HepG2 (cell line): ENCODE data around the gene EFCAB8. TPM values are rescaled to one million over a fixed set of nuclear protein-coding genes. Genes with fewer than 3 reads are reported as not detected.

Experiments
- ATAC-seq: fragments of 200-7000 bp; cut with Tn5 transposase; 3 replicates; pipeline ENCODE4 v1.9.1; 2020; ENCODE audit warnings: mild to moderate bottlenecking, moderate library complexity
- BruUV-seq: library from RNA; stranded (reverse); fragments of 400-500 nt; replicated peaks from 2 replicates; lab custom pipeline; 2021; lab: Mats Ljungman, UMichigan
- CTCF ChIA-PET: fragments of 300-600 bp; formaldehyde crosslinking; extraction: SDS; loops from one replicate; lab custom pipeline; 2021; ENCODE audit warnings: low total read pairs, inconsistent platforms, low intra/inter-chr PET ratio; lab: Yijun Ruan, JAX
- POLR2A ChIA-PET: fragments of 350-600 bp; sonication (Branson Sonifier 250); formaldehyde crosslinking; loops from one replicate; lab custom pipeline; 2020; ENCODE audit warnings: antibody characterized with exemption, inconsistent platforms; lab: Yijun Ruan, JAX
- DNase-seq: peaks from one replicate; pipeline ENCODE4 v3.0.0-alpha.2; 2015; ENCODE audit warnings: low spot score
- FAIRE-seq: peaks from 3 replicates; lab custom pipeline; 2011; peaks lifted over from hg19 to GRCh38; lab: Jason Lieb, UNC
- H2AFZ ChIP-seq: one replicate; pipeline ENCODE4 v1.6.1; 2011; ENCODE audit warnings: low read length, inconsistent platforms
- H3K27ac ChIP-seq: fragments of 300-600 bp; 3 replicates; pipeline ENCODE4 v1.8.0; 2011; ENCODE audit warnings: mixed run types, mild to moderate bottlenecking, mixed read lengths, low read length, inconsistent platforms; ENCODE audit not compliant: insufficient read depth; ENCODE audit errors: extremely low read length
- H3K27me3 ChIP-seq, 2 experiments: fragments of 200-600 bp in 1 of 2; 2 replicates in 1 of 2; 3 replicates in 1 of 2; pipeline versions ENCODE4 v1.6.0 to v1.8.0; 2011; ENCODE audit warnings: low read length in 2 of 2, mild to moderate bottlenecking in 2 of 2, moderate library complexity in 2 of 2, inconsistent platforms in 1 of 2; ENCODE audit not compliant: insufficient read depth in 2 of 2, control insufficient read depth in 1 of 2
- H3K36me3 ChIP-seq, 2 experiments: fragments of 200-600 bp in 1 of 2; replicated peaks in 1 of 2; 2 replicates in 1 of 2; 3 replicates in 1 of 2; pipeline versions ENCODE4 v1.5.1 to v1.8.0; 2011; ENCODE audit warnings: low read length in 2 of 2, inconsistent platforms in 1 of 2; ENCODE audit not compliant: insufficient read depth in 2 of 2, control insufficient read depth in 1 of 2
- H3K4me1 ChIP-seq: 2 replicates; pipeline ENCODE4 v1.5.1; 2012; ENCODE audit warnings: low read length, inconsistent platforms; ENCODE audit not compliant: insufficient read depth
- H3K4me2 ChIP-seq: 2 replicates; pipeline ENCODE4 v1.6.0; 2011; ENCODE audit warnings: low read depth, low read length, inconsistent platforms
- H3K4me3 ChIP-seq, 3 experiments: fragments of 200-600 bp in 1 of 3; sonication (generic), shearing (Covaris generic) in 1 of 3; replicated peaks in 1 of 3; 2 replicates each; pipeline ENCODE4 v1.5.1; 2011 to 2016; ENCODE audit warnings: low read length in 3 of 3, inconsistent platforms in 2 of 3, low read depth in 2 of 3, mild to moderate bottlenecking in 2 of 3, control low read depth in 1 of 3, mixed read lengths in 1 of 3; ENCODE audit not compliant: insufficient read depth in 1 of 3
- H3K79me2 ChIP-seq: one replicate; pipeline ENCODE4 v1.6.1; 2011; ENCODE audit warnings: low read length, inconsistent platforms; ENCODE audit not compliant: insufficient read depth
- H3K9ac ChIP-seq: 2 replicates; pipeline ENCODE4 v1.6.0; 2011; ENCODE audit warnings: mild to moderate bottlenecking, low read depth, low read length, inconsistent platforms; ENCODE audit not compliant: insufficient read depth
- H3K9me3 ChIP-seq: 2 replicates; pipeline ENCODE4 v1.5.1; 2012; ENCODE audit warnings: mild to moderate bottlenecking, low read length
- H4K20me1 ChIP-seq: 2 replicates; pipeline ENCODE4 v1.6.0; 2011; ENCODE audit warnings: inconsistent platforms, mild to moderate bottlenecking, low read length, moderate library complexity; ENCODE audit not compliant: insufficient read depth
- ARID2 ChIP-seq: sonication (generic); formaldehyde crosslinking; IDR thresholded peaks from 2 replicates; pipeline ENCODE4 v1.8.1; 2022; ENCODE audit warnings: mild to moderate bottlenecking, missing genetic modification reagents, borderline replicate concordance
- NR2F6 ChIP-seq, 2 experiments: IDR thresholded peaks; 2 replicates each; pipeline ENCODE4 v1.6.1; 2016; ENCODE audit warnings: antibody characterized with exemption in 1 of 2, mild to moderate bottlenecking in 1 of 2
- PPARG ChIP-seq: conservative IDR thresholded peaks from 2 replicates; pipeline ENCODE4 v1.6.1; 2016; ENCODE audit warnings: missing biosample characterization, missing genetic modification reagents
- RARG ChIP-seq: sonication (generic); formaldehyde crosslinking; IDR thresholded peaks from 2 replicates; pipeline ENCODE4 v1.4.0; 2020; ENCODE audit warnings: low read depth, mild to moderate bottlenecking, missing genetic modification reagents
- RXRA ChIP-seq: sonication (generic); formaldehyde crosslinking; IDR thresholded peaks from 2 replicates; pipeline ENCODE4 v1.5.1; 2020; ENCODE audit warnings: missing genetic modification reagents
- SMAD9 ChIP-seq: sonication (generic); formaldehyde crosslinking; IDR thresholded peaks from 2 replicates; pipeline ENCODE4 v1.5.1; 2020; ENCODE audit warnings: mild to moderate bottlenecking, missing genetic modification reagents
- U2AF2 ChIP-seq: fragments of 200-400 bp; formaldehyde crosslinking; IDR thresholded peaks from 2 replicates; pipeline ENCODE4 v1.6.1; 2017; ENCODE audit warnings: low read depth, mild to moderate bottlenecking, low read length
- ZFP37 ChIP-seq: sonication (generic); formaldehyde crosslinking; IDR thresholded peaks from 2 replicates; pipeline ENCODE4 v1.4.0; 2020; ENCODE audit warnings: missing genetic modification reagents, borderline replicate concordance
- ZNF234 ChIP-seq: sonication (generic); formaldehyde crosslinking; conservative IDR thresholded peaks from 2 replicates; pipeline ENCODE4 v1.5.1; 2020; ENCODE audit warnings: mild to moderate bottlenecking, missing genetic modification reagents
- ZNF468 ChIP-seq: sonication (generic); formaldehyde crosslinking; IDR thresholded peaks from 2 replicates; pipeline ENCODE4 v1.8.0; 2022; ENCODE audit warnings: mild to moderate bottlenecking, moderate library complexity, missing genetic modification reagents
- ZNF720 ChIP-seq: sonication (generic); formaldehyde crosslinking; IDR thresholded peaks from 2 replicates; pipeline ENCODE4 v1.4.0; 2020; ENCODE audit warnings: missing genetic modification reagents
- WGBS: methylation state at CpG from one replicate; pipeline ENCODE4 v1.1.6; 2017; ENCODE audit warnings: low lambda C conversion rate; 5-methylcytosine and 5-hydroxymethylcytosine counted together
- in situ Hi-C: cut with HindIII; loops from 2 replicates; pipeline ENCODE4 v1.10.0; 2017; ENCODE audit warnings: low pct_unique_long_range_greater_than_20kb; ENCODE audit not compliant: extremely low pct_ligation_motif_present
- intact Hi-C: fragments of 100-400 bp; cut with micrococcal nuclease; formaldehyde crosslinking; loops from one replicate; pipeline ENCODE4 v1.10.0; 2022; ENCODE audit not compliant: unreplicated experiment
- polyA plus RNA-seq, 8 experiments: library from polyadenylated mRNA; depleted of rRNA in 3 of 8; stranded (reverse) in 7 of 8; unstranded in 1 of 8; fragments of >200 nt; fragmentation: Illumina TruSeq in 4 of 8; extraction: Trizol in 4 of 8; gene quantifications; 2 replicates each; pipeline versions ENCODE4 v1.2.1 to v1.2.3, GENCODE V29; 2011 to 2016; ENCODE audit warnings: low read depth in 4 of 8, missing spikeins in 1 of 8, mixed read lengths in 1 of 8; ENCODE audit not compliant: insufficient read depth in 1 of 8
- total RNA-seq, 5 experiments: library from RNA; depleted of rRNA; stranded (reverse); fragments of >200 nt; fragmentation: Illumina TruSeq; extraction: Trizol; gene quantifications; 2 replicates each; pipeline ENCODE4 v1.2.3, GENCODE V29; 2016; ENCODE audit warnings: low read depth in 1 of 5
- TF ChIP-seq, protein P1 (sequence below): sonication (generic); formaldehyde crosslinking; IDR thresholded peaks from 2 replicates; pipeline ENCODE4 v1.4.0; 2020; ENCODE audit warnings: missing genetic modification reagents
- TF ChIP-seq, protein P2 (sequence below): sonication (generic); formaldehyde crosslinking; IDR thresholded peaks from one replicate; pipeline ENCODE4 v1.5.1; 2020; ENCODE audit warnings: mild to moderate bottlenecking, missing genetic modification reagents; ENCODE audit errors: not compliant biosample characterization

The EFCAB8 gene
- total and polyA plus RNA-seq, 2 of the 13 experiments (the other 11 are each of a cell fraction or from before 2014, with no cell fraction given), result 0.15 to 0.22 TPM

DNA sequence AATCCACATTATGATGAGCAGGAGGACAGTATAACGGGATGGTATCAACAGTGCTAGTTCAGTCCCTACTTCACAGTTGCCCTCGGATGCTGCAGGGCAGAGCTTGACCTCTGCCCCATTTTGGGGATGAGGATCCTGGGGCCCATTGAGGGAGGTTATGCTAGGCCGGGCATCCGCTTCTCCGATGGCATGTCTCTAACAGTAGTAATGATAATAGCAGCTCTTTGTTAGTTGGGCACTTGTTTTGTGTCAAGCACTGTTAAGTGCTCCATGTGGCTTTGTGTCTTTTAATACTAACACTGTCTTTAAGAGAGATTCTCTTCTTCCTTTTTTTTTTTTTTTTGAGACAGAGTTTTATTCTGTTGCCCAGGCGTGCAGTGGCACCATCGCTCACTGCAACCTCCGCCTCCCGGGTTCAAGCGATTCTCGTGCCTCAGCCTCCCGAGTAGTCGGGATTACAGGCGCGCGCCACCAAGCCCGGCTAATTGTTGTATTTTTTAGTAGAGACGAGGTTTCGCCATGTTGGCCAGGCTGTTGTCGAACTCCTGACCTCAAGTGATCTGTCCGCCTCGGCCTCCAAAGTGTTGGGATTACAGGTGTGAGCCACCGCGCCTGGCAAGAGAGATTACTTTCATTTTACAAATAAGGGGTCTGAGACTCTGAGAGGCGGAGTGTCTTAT, 37.9 kb upstream of the EFCAB8 start:
- Histone ChIP-seq H3K27ac (peak overlapping the region; percentile 72), H3K9me3 (peaks cover 6% of the 10 kb centered on the region; the same call in 1 of the 2 replicates), H3K36me3 (peaks cover 0 to under 1% of the 10 kb centered on the region in 2 experiments; a peak in 2 of 5 replicates), H3K4me2 (peak overlapping the region; percentile 98), H3K9ac (peak overlapping the region; percentile 93), H3K27me3 (peaks cover 0 to 4% of the 10 kb centered on the region in 2 experiments; a peak in 1 of 5 replicates), H2AFZ (no peak overlapping the region), H3K4me1 (peaks cover 60% of the 10 kb centered on the region), H3K4me3 (peak overlapping the region; percentile 80 to 98 (median 92)), H3K79me2 (peaks cover 55% of the 10 kb centered on the region), H4K20me1 (peaks cover 34% of the 10 kb centered on the region)
- DNase-seq, result no peak
- ChIA-PET CTCF (no interaction called here), POLR2A (interaction anchor here (0.9 to 2.0 kb wide), 5 partner anchors 9 to 553 kb away, joined by 3 to 16 read pairs (median 7); partner anchors contain the start of gene COMMD7)
- no TSS peak for BruUV-seq
- in situ Hi-C loops, result no loop called here
- WGBS, result 74% methylated on average over 25 of the region's 25 CpGs
- intact Hi-C loops, result loop anchor here (2.0 kb wide), 1 partner anchor 20 kb away; no protein-coding TSS in a partner anchor
- no peak for FAIRE-seq
- peak; percentile 1; the same call in 1 of the 3 replicates for ATAC-seq
- TF ChIP-seq ZNF234 (CRISPR knock-in tag) (no peak), SMAD9 (CRISPR knock-in tag) (peak; percentile 13; the same call in 1 of the 2 replicates), RARG (CRISPR knock-in tag) (0 out of 2 replicates have a peak, but pooled peaks have one; percentile 18), PPARG (CRISPR knock-in tag) (peak; percentile 88), ARID2 (CRISPR knock-in tag) (peak; percentile 44; the same call in 1 of the 2 replicates), U2AF2 (0 out of 2 replicates have a peak, but pooled peaks have one; percentile 28), ZNF468 (CRISPR knock-in tag) (0 out of 2 replicates have a peak, but pooled peaks have one; percentile 21), RXRA (0 out of 2 replicates have a peak, but pooled peaks have one; percentile 18), NR2F6 (IDR thresholded peaks at IDR 0.05) (peak; percentile 46; the same call in 1 of the 2 replicates), NR2F6 (CRISPR knock-in tag; IDR thresholded peaks at IDR 0.05) (peak; percentile 42), ZNF720 (CRISPR knock-in tag) (no peak), ZFP37 (CRISPR knock-in tag) (peak; percentile 52; the same call in 1 of the 2 replicates)
- TF ChIP-seq, protein P1, sequence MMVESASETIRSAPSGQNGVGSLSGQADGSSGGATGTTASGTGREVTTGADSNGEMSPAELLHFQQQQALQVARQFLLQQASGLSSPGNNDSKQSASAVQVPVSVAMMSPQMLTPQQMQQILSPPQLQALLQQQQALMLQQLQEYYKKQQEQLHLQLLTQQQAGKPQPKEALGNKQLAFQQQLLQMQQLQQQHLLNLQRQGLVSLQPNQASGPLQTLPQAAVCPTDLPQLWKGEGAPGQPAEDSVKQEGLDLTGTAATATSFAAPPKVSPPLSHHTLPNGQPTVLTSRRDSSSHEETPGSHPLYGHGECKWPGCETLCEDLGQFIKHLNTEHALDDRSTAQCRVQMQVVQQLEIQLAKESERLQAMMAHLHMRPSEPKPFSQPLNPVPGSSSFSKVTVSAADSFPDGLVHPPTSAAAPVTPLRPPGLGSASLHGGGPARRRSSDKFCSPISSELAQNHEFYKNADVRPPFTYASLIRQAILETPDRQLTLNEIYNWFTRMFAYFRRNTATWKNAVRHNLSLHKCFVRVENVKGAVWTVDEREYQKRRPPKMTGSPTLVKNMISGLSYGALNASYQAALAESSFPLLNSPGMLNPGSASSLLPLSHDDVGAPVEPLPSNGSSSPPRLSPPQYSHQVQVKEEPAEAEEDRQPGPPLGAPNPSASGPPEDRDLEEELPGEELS (CRISPR knock-in tag), result no peak
- TF ChIP-seq, protein P2, sequence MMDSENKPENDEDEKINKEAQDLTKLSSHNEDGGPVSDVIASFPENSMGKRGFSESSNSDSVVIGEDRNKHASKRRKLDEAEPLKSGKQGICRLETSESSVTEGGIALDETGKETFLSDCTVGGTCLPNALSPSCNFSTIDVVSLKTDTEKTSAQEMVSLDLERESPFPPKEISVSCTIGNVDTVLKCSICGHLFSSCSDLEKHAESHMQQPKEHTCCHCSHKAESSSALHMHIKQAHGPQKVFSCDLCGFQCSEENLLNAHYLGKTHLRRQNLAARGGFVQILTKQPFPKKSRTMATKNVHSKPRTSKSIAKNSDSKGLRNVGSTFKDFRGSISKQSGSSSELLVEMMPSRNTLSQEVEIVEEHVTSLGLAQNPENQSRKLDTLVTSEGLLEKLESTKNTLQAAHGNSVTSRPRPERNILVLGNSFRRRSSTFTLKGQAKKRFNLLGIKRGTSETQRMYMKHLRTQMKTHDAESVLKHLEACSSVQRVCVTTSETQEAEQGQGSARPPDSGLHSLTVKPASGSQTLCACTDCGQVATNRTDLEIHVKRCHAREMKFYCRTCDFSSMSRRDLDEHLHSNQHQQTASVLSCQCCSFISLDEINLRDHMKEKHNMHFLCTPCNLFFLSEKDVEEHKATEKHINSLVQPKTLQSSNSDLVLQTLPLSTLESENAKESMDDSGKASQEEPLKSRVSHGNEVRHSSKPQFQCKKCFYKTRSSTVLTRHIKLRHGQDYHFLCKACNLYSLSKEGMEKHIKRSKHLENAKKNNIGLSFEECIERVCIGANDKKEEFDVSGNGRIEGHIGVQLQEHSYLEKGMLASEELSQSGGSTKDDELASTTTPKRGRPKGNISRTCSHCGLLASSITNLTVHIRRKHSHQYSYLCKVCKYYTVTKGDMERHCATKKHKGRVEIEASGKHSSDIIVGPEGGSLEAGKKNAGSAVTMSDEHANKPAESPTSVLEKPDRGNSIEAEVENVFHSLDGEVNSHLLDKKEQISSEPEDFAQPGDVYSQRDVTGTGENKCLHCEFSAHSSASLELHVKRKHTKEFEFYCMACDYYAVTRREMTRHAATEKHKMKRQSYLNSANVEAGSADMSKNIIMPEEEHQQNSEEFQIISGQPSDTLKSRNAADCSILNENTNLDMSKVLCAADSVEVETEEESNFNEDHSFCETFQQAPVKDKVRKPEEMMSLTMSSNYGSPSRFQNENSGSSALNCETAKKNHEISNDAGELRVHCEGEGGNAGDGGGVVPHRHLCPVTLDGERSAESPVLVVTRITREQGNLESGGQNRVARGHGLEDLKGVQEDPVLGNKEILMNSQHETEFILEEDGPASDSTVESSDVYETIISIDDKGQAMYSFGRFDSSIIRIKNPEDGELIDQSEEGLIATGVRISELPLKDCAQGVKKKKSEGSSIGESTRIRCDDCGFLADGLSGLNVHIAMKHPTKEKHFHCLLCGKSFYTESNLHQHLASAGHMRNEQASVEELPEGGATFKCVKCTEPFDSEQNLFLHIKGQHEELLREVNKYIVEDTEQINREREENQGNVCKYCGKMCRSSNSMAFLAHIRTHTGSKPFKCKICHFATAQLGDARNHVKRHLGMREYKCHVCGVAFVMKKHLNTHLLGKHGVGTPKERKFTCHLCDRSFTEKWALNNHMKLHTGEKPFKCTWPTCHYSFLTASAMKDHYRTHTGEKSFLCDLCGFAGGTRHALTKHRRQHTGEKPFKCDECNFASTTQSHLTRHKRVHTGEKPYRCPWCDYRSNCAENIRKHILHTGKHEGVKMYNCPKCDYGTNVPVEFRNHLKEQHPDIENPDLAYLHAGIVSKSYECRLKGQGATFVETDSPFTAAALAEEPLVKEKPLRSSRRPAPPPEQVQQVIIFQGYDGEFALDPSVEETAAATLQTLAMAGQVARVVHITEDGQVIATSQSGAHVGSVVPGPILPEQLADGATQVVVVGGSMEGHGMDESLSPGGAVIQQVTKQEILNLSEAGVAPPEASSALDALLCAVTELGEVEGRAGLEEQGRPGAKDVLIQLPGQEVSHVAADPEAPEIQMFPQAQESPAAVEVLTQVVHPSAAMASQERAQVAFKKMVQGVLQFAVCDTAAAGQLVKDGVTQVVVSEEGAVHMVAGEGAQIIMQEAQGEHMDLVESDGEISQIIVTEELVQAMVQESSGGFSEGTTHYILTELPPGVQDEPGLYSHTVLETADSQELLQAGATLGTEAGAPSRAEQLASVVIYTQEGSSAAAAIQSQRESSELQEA (CRISPR knock-in tag), result peak; percentile 25
